Mesenchymal stem cell (in vitro differentiated cells and primary cell): Measurements from ENCODE around the gene ENPP1.

ENCODE experiments used
- DNase-seq: peaks from one replicate; pipeline ENCODE4 v3.0.0-alpha.2; 2013
- H2AFZ ChIP-seq: one replicate; pipeline ENCODE4 v1.6.1; 2013; ENCODE audit warnings: low read depth, mild to moderate bottlenecking, control low read depth, inconsistent platforms, low read length, moderate library complexity
- H2AK5ac ChIP-seq: 2 replicates; pipeline ENCODE4 v1.6.1; 2013; ENCODE audit warnings: low read length, moderate library complexity, mild to moderate bottlenecking, inconsistent platforms; ENCODE audit not compliant: severe bottlenecking
- H2BK120ac ChIP-seq: one replicate; pipeline ENCODE4 v1.6.1; 2013; ENCODE audit warnings: low read depth, mild to moderate bottlenecking, inconsistent platforms, low read length, moderate library complexity
- H2BK12ac ChIP-seq, 2 experiments: one replicate each; pipeline ENCODE4 v1.6.1; 2013; ENCODE audit warnings: inconsistent platforms in 2 of 2, low read length in 2 of 2, mild to moderate bottlenecking in 2 of 2, moderate library complexity in 2 of 2, control low read depth in 1 of 2
- H2BK15ac ChIP-seq: one replicate; pipeline ENCODE4 v1.6.1; 2013; ENCODE audit warnings: mild to moderate bottlenecking, low read depth, inconsistent platforms; ENCODE audit not compliant: poor library complexity, severe bottlenecking
- H2BK5ac ChIP-seq: 2 replicates; pipeline ENCODE4 v1.6.1; 2013; ENCODE audit warnings: low read depth, mild to moderate bottlenecking, low read length, control low read depth, inconsistent platforms; ENCODE audit not compliant: poor library complexity, severe bottlenecking
- H3K14ac ChIP-seq, 2 experiments: one replicate each; pipeline ENCODE4 v1.6.1; 2013; ENCODE audit warnings: inconsistent platforms in 2 of 2, low read length in 2 of 2, control low read depth in 1 of 2, mild to moderate bottlenecking in 1 of 2, moderate library complexity in 1 of 2
- H3K18ac ChIP-seq, 2 experiments: one replicate each; pipeline ENCODE4 v1.6.1; 2013; ENCODE audit warnings: inconsistent platforms in 2 of 2, low read length in 2 of 2, control low read depth in 1 of 2, low read depth in 1 of 2, mild to moderate bottlenecking in 1 of 2
- H3K23ac ChIP-seq, 2 experiments: one replicate each; pipeline ENCODE4 v1.6.1; 2013; ENCODE audit warnings: inconsistent platforms in 2 of 2, low read length in 2 of 2, mild to moderate bottlenecking in 2 of 2, moderate library complexity in 2 of 2, control low read depth in 1 of 2
- H3K27ac ChIP-seq: 2 replicates; pipeline ENCODE4 v1.5.1; 2013; ENCODE audit warnings: mild to moderate bottlenecking, moderate library complexity, low read length, control low read depth, inconsistent platforms; ENCODE audit not compliant: poor library complexity, severe bottlenecking
- H3K27me3 ChIP-seq, 2 experiments: 2 replicates each; pipeline versions ENCODE4 v1.6.1 to v1.7.0; 2013; ENCODE audit warnings: low read length in 2 of 2, mild to moderate bottlenecking in 2 of 2, moderate library complexity in 2 of 2, control low read depth in 1 of 2, inconsistent platforms in 1 of 2; ENCODE audit not compliant: control insufficient read depth in 1 of 2, insufficient read depth in 1 of 2
- H3K36me3 ChIP-seq, 2 experiments: 2 replicates each; pipeline versions ENCODE4 v1.6.1 to v1.7.0; 2013; ENCODE audit warnings: low read length in 2 of 2, control low read depth in 1 of 2, inconsistent platforms in 1 of 2, low read depth in 1 of 2, mild to moderate bottlenecking in 1 of 2; ENCODE audit not compliant: insufficient read depth in 2 of 2, control insufficient read depth in 1 of 2
- H3K4ac ChIP-seq, 2 experiments: one replicate each; pipeline ENCODE4 v1.6.1; 2013; ENCODE audit warnings: inconsistent platforms in 2 of 2, low read length in 2 of 2, mild to moderate bottlenecking in 2 of 2, moderate library complexity in 2 of 2, control low read depth in 1 of 2, low read depth in 1 of 2
- H3K4me1 ChIP-seq: 2 replicates; pipeline ENCODE4 v1.6.1; 2013; ENCODE audit warnings: low read depth, low read length, control low read depth; ENCODE audit not compliant: control insufficient read depth, insufficient read depth
- H3K4me2 ChIP-seq: 2 replicates; pipeline ENCODE4 v1.6.1; 2013; ENCODE audit warnings: low read length, mild to moderate bottlenecking, inconsistent platforms; ENCODE audit not compliant: poor library complexity, severe bottlenecking
- H3K4me3 ChIP-seq, 2 experiments: 2 replicates each; pipeline versions ENCODE4 v1.5.1 to v1.7.0; 2013; ENCODE audit warnings: low read length in 2 of 2, mild to moderate bottlenecking in 2 of 2, control low read depth in 1 of 2, low read depth in 1 of 2; ENCODE audit not compliant: insufficient read depth in 1 of 2
- H3K79me1 ChIP-seq: replicated peaks from 2 replicates; pipeline ENCODE4 v1.6.1; 2013; ENCODE audit warnings: mild to moderate bottlenecking, control low read depth, low read length, inconsistent platforms; ENCODE audit not compliant: poor library complexity, severe bottlenecking
- H3K9ac ChIP-seq: 2 replicates; pipeline ENCODE4 v1.7.0; 2013; ENCODE audit warnings: mild to moderate bottlenecking, low read length, moderate library complexity
- H3K9me3 ChIP-seq: 2 replicates; pipeline ENCODE4 v1.7.0; 2013; ENCODE audit warnings: mild to moderate bottlenecking, low read length; ENCODE audit not compliant: control insufficient read depth
- H4K8ac ChIP-seq: one replicate; pipeline ENCODE4 v1.6.1; 2013; ENCODE audit warnings: inconsistent platforms, mild to moderate bottlenecking, low read length, moderate library complexity
- H4K91ac ChIP-seq: one replicate; pipeline ENCODE4 v1.6.1; 2013; ENCODE audit warnings: mild to moderate bottlenecking, low read length, inconsistent platforms
- WGBS: methylation state at CpG from one replicate; pipeline ENCODE4 v1.1.7; 2013; ENCODE audit warnings: mixed read lengths; 5-methylcytosine and 5-hydroxymethylcytosine counted together

Gene ENPP1

DNA sequence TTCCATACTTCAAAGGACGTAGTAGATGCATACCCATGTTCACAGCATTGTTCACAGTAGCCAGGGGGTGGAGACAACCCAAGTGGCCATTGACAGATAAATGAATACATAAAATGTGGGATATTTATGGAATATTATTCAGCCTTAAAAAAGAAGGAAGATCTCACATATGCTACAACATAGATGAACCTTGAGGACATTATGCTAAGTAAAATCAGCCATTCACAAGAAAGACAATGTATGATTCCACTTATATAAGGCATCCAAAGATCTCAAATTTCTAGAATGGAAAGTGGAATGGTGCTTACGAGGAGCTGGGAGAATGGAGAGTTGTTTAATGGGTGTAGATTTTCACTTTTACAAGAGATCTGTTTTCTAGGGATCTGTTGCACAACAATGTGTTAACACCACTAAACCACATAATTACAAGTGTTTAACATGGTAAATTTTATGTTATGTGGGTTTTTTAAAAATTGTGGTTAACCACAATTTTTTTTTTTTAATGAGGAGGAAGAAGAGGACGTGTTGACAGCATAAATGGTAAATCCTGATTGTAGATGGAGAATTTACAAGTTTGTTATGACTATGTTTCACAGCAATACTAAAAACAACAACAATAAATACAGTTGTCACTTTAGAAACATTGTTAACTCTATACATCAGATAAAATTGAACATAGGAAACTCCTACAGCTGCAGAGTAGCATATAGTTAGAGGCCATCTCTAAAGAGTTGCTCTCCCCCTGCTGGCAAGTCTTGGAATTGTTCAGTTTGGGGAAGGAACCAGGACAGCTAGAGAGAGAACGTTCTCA, 101.8 kb downstream of the ENPP1 start:
- Histone ChIP-seq H3K9ac (no peak overlapping the region), H2AFZ (no peak overlapping the region), H3K23ac (no peak overlapping the region), H3K18ac (no peak overlapping the region), H3K14ac (no peak overlapping the region), H2AK5ac (no peak overlapping the region), H3K27ac (no peak overlapping the region), H3K4ac (no peak overlapping the region), H3K9me3 (no peaks in the 10 kb centered on the region), H4K91ac (no peak overlapping the region), H2BK12ac (no peak overlapping the region), H3K4me1 (no peaks in the 10 kb centered on the region), H4K8ac (no peak overlapping the region), H3K36me3 (no peaks in the 10 kb centered on the region), H2BK5ac (no peak overlapping the region), H3K27me3 (no peaks in the 10 kb centered on the region), H2BK120ac (no peak overlapping the region), H3K4me2 (no peak overlapping the region), H3K4me3 (no peak overlapping the region), H2BK15ac (no peak overlapping the region), H3K79me1 (no peaks in the 10 kb centered on the region)
- WGBS: 100% methylated on average over 1 of the region's 4 CpGs
- DNase-seq: peak; percentile 77

DNA sequence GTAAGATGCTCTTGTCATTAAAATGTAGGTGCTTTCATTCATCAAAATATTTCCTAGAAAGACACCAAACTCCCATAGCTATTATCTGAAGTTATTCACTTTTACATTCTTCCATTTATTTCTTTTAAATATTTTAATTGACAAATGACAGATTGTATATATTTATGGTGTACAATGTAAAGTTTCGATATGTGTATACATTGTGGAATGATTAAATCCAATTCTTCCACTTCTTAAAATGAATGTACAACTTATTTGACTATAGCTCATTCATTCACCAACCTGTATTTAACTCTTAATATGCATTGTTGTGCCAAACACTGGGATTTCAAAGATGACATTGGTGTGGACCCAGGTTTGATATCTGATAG, 102.4 kb downstream of the ENPP1 start:
- no peaks in the 10 kb centered on the region for H3K4me1 ChIP-seq

DNA sequence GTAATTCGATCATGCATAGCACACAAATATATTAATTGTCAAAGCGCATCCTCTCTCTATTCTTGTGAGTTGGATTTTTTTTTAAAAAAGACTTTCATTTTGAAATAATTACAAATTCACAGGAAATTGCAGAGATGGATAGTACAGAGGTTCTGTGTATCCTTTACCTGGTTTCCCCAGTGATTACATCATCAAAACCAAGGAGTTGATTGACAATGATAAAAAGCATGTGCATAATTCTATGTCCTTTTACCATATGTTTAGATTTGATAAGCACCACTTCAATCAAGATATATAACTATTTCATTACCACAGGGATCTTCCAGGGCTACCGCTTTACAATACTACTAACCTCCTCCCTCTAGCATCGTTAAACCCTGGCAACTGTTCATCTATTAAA, 103.1 kb downstream of the ENPP1 start:
- WGBS: 100% methylated on average over 1 of the region's 4 CpGs
- Histone ChIP-seq H4K8ac (no peak overlapping the region), H2AK5ac (no peak overlapping the region), H2BK15ac (no peak overlapping the region), H3K14ac (no peak overlapping the region), H3K4ac (no peak overlapping the region), H3K36me3 (no peaks in the 10 kb centered on the region), H2BK12ac (no peak overlapping the region), H3K4me1 (no peaks in the 10 kb centered on the region), H2BK5ac (no peak overlapping the region), H2BK120ac (no peak overlapping the region), H3K79me1 (no peaks in the 10 kb centered on the region), H3K9ac (no peak overlapping the region), H3K27ac (no peak overlapping the region), H3K18ac (no peak overlapping the region), H2AFZ (no peak overlapping the region), H3K4me3 (no peak overlapping the region), H3K9me3 (no peaks in the 10 kb centered on the region), H4K91ac (no peak overlapping the region), H3K27me3 (no peaks in the 10 kb centered on the region), H3K4me2 (no peak overlapping the region), H3K23ac (no peak overlapping the region)
- DNase-seq: no peak

More for the DNA sequence above, 102.4 kb downstream of the ENPP1 start:
- 80% methylated on average over 1 of the region's 1 CpG for WGBS
- no peaks in the 10 kb centered on the region for H3K36me3 ChIP-seq
- no peak overlapping the region for H2BK12ac ChIP-seq
- no peak overlapping the region for H3K14ac ChIP-seq
- no peak overlapping the region for H4K8ac ChIP-seq
- H3K9ac ChIP-seq: no peak overlapping the region
- no peak overlapping the region for H3K4me2 ChIP-seq
- no peak overlapping the region for H3K4ac ChIP-seq
- no peak overlapping the region for H3K4me3 ChIP-seq
- no peak for DNase-seq
- H3K79me1 ChIP-seq: no peaks in the 10 kb centered on the region
- H2BK15ac ChIP-seq: no peak overlapping the region
- no peak overlapping the region for H2BK5ac ChIP-seq
- H3K27me3 ChIP-seq: no peaks in the 10 kb centered on the region
- no peak overlapping the region for H2AK5ac ChIP-seq
- no peak overlapping the region for H2BK120ac ChIP-seq
- H3K27ac ChIP-seq: no peak overlapping the region
- no peak overlapping the region for H2AFZ ChIP-seq
- no peak overlapping the region for H3K23ac ChIP-seq
- H4K91ac ChIP-seq: no peak overlapping the region
- H3K18ac ChIP-seq: no peak overlapping the region
- H3K9me3 ChIP-seq: no peaks in the 10 kb centered on the region

DNA sequence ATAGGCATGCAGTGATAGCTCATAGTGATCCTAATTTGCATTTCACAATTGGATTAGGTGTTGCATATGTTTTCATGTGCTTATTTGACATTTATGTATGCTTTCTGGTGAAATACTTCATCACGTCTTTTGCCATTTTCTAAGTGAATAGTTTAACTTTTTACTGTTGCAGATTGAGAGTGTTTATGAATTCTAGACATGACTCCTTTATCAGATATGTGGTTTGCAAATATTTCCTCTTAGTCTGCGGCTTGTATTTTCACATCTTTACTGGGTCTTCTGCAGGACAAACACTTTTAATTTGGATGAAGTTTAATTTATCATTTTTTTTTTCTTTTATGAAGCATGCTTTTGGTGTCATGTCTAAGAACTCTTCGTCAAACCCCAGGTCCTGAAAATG, 104.1 kb downstream of the ENPP1 start:
- H3K9me3 ChIP-seq: no peaks in the 10 kb centered on the region

More for the DNA sequence above, 104.1 kb downstream of the ENPP1 start:
- Histone ChIP-seq H3K9ac (no peak overlapping the region), H3K14ac (no peak overlapping the region), H2BK5ac (no peak overlapping the region), H3K23ac (no peak overlapping the region), H3K36me3 (no peaks in the 10 kb centered on the region), H4K8ac (no peak overlapping the region), H3K4me3 (no peak overlapping the region), H3K18ac (no peak overlapping the region), H3K4me2 (no peak overlapping the region), H2AK5ac (no peak overlapping the region), H3K27ac (no peak overlapping the region), H3K27me3 (no peaks in the 10 kb centered on the region), H3K4me1 (no peaks in the 10 kb centered on the region), H2BK15ac (no peak overlapping the region), H3K79me1 (no peaks in the 10 kb centered on the region), H2BK12ac (no peak overlapping the region), H2BK120ac (no peak overlapping the region), H4K91ac (no peak overlapping the region), H2AFZ (no peak overlapping the region), H3K4ac (no peak overlapping the region)
- no CpG with 5 or more reads among the region's 3 CpGs for WGBS
- DNase-seq: peak; percentile 27
